Iris pigment epithelial cell (primary cell): Measurements from ENCODE around the gene OVOL3.
A peak's percentile ranks its signal among the peaks of the same experiment; 100 is the strongest.

Experiments used
- DNase-seq: peaks from one replicate; pipeline ENCODE4 v3.0.0-alpha.2; 2011; ENCODE audit warnings: low read depth

The OVOL3 gene

GRCh38 chr19:36100476-36100875, 10.5 kb upstream of the OVOL3 start:
- DNase-seq, result no peak

DNA sequence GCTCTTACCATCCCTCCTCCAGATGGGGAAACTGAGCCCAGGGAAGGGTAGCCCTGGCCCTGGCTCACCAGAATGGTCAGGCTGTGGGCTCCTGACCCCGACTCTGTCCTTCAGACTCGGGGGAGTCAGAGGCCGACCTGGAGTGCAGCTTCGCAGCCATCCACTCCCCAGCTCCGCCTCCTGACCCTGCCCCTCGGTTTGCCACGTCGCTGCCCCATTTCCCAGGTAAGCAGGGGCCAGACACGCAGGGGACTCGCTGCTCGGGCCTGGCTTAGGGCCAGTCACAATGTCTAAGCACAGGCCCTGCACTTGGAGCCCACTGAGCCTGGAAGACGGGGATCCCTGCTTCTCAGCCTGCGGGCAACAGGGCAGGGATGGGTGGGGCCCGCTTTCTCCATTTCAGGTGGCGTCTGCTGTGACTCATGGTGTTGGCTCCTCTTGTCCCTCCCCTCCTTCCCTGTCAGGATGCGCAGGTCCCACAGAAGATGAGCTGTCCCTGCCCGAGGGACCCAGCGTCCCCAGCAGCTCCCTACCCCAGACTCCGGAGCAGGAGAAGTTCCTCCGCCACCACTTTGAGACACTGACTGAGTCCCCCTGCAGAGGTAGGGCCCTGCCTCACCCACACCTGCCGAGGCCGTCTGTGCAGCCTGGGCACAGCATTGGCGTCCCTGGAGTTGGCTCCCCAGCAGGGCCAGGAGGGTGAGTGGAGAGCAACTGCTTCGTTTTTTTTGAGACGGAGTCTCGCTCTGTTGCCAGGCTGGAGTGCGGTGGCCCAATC, 9.2 kb upstream of the OVOL3 start:
- DNase-seq, result no peak

GRCh38 chr19:36103040-36103626, 7.8 kb upstream of the OVOL3 start:
- DNase-seq, result no peak

GRCh38 chr19:36103842-36104552, 6.9 kb upstream of the OVOL3 start:
- no peak for DNase-seq

DNA sequence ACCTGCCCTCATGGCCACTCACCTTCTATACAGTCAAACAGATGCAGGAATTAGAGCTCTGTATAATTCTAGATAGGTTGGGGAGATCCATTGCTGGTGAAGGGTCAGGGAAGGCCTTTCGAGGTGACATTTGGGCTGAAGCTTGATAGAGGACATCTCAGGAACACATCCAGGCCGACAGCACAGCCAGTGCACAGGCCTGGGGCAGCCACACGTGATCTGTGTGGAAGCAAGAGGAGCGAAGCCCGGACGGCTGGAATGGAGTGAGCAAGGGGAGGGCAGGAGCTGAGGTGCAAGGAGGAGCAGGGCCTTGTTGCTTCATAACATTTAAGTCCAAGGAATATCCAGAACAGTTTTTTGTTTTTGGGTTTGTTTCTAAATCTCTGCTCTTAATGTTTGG, 4.5 kb upstream of the OVOL3 start:
- DNase-seq, result no peak

DNA sequence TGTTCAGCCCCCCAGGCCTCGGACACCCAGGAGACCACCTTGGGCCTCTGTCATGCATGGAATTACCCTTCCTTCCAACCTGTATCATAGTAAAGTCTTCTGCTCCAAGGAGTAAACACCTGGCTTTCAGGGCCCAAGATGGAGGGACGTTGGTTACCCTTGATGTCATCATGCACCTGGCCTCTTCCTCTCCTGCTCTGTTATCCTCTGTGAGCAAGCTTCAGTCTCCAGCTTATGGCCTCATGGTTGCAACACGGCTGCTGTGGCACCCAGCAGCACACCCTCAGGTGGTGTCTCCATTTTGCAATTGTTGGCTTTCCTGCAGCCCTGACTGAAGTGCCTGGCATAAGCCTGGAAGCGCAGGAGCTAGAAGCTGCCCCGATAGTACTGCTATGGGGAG, 4.0 kb upstream of the OVOL3 start:
- no peak for DNase-seq

DNA sequence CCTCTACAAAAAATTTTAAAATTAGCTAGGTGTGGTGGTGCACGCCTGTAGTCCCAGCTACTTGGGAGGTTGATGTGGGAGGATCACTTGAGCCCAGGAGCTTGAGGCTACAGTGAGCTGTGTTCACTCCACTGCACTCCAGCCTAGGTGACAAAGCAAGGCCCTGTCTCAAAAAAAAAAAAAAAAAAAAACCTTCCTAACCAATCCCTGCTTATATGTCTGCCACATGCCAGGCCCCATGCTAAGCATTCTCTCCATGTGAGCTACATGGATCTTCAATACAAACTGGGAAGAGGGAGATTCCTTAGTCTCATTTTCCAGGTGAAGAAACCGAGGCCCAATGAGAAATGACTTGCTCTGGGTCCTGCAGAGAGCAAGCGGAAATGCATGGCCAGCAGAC, 2.3 kb upstream of the OVOL3 start:
- DNase-seq, result no peak

DNA sequence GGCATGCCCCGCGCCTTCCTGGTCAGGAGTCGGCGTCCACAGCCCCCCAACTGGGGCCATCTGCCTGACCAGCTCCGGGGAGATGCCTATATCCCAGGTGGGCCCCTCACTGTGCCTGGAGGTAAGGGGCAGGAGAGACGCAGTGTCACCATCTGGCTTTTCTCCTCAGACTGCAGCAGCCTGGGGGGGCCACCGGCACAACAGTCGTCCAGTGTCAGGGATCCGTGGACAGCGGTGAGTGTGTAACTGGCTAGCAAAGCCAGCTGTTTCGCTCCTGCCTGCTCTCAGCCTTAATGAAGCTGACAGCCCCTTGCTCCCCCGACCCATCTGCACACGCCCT, 227 bp downstream of the OVOL3 start:
- DNase-seq, result no peak

GRCh38 chr19:36112678-36113077, 1.7 kb downstream of the OVOL3 start:
- no peak for DNase-seq

GRCh38 chr19:36113425-36113824, 2.5 kb downstream of the OVOL3 start:
- no peak for DNase-seq

DNA sequence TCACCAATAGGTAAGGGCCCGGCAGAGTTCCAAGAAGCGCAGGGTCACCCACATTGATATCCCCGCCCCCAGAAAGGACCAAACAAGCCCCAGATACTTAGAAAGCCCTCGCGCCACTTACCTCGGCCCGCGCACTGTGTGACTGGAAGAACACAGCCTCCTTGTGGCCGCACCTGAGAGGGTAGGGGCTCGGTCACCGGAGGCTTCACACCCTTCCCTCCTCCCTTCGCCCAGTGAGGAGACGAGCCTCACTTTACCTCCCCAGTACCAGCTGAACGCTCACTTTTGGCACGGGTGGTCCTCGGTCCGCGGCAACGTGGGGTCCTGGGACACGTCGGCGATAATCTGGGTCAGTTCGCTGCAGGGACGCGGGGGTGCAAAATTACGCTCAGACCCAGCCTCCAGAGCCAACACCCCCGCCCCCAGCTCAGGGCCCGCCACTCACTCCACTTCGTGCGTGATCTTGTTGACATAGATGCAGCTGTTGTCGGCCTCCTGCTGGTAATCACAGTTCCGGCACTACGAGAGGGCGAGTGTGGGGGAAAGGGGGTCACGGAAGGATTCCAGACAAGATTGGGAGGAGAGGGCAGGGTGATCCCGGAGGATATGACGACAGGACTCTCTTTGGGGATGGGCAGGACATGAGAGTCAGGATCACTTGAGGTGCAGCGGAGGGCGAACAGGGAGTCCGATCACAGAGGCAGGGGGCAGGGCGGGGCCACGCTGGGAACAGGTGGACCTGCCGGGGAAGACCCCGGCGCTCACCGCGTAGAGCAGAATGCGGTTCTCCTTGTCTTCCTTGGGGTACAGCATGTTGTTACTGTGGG, 3.2 kb downstream of the OVOL3 start:
- peak; percentile 28 for DNase-seq

GRCh38 chr19:36114721-36115452, 3.9 kb downstream of the OVOL3 start, which contains the start of gene POLR2I:
Gene POLR2I, minus strand, starts transcription at chr19:36114875. Its CDS starts 19 bp downstream, at chr19:36114856.
- DNase-seq, result peak; percentile 100

DNA sequence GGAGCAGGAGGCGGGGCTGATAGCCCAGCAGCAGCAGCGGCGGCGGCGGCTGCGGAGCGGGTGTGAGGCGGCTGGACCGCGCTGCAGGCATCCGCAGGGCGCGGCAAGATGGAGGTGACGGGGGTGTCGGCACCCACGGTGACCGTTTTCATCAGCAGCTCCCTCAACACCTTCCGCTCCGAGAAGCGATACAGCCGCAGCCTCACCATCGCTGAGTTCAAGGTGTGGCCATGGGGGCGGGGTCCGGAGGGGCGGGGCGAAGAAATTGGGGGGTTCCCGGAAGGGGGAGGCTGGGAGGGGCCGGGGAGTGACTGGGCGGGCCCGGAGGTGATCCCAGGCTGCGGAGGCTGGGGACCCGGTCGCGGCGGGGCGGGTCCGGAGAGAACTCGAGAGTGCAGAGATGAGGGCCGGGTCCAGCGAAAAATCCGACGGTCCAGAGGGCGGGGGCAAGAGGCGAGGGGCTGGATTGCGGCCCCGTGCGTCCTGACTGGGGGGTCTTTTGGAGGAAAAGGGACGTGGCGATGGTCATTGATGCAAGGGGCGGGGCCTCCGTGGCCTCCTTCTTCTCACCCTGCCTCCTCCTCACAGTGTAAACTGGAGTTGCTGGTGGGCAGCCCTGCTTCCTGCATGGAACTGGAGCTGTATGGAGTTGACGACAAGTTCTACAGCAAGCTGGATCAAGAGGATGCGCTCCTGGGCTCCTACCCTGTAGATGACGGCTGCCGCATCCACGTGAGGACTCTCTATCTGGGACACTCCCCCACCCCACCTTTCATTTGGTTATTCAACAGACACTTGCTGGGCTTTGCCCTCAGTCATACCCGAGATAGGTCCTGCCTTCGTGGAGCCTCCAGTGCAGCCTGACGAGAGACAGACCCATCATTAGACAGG, 4.8 kb downstream of the OVOL3 start, which contains the start of gene TBCB:
TSS of gene TBCB (plus strand) at position 16 of the 891 bp plus-strand sequence. CDS start at position 109, 93 bp downstream.
- peak; percentile 38 for DNase-seq

DNA sequence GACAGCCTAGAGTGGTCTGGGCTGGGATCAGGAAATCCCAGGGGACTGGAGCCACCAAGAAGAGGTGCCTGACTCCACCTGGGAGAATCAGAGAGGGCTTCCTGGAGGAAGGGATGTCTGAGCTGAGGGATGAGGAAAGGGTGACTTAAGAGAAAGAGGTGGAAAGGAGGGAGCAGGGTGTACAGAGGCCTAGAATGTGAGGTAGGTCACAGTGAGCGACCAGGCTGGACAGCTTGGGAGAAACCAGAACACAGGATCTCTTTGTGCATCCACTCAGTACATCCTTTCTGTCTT, 5.3 kb downstream of the OVOL3 start:
- DNase-seq, result no peak

DNA sequence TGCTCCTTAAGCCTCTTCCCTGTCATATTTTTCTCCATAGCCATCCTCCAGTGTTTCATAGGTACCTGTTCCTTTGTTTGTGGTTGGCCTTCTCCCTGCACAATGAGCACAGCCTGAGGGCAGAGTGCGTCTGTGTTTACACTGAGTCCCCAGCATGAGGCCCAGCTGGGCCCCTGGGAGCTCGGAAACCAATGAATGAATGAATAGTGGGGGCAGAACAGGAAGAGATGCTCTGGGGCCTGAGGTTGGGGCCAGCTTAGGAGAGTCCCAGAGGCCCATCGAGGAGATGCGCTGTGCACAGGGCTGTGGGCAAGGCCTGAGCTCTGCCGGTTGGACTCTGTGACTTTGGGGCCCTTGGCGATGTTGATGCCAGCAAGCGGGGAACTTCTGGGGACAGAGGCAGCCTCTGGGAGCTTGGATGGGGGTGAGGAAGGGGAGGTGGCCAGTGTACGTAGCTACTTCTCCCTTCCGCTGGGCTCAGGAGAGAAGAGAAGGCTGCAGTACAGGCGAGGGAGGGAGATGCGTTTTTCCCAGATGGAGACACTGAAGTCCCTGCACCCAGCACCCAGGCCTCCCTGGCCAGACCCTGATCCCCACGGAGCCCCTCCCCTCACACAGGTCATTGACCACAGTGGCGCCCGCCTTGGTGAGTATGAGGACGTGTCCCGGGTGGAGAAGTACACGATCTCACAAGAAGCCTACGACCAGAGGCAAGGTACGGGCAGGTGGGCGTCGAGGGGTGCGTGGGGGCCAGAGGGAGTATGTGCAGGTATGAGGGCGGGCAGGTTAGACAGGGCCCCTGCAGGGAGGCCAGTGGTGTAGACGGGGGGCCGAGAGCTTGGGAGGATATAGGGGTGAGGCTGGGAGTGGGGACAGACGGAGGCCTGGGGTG, 9.4 kb downstream of the OVOL3 start:
- DNase-seq, result no peak

DNA sequence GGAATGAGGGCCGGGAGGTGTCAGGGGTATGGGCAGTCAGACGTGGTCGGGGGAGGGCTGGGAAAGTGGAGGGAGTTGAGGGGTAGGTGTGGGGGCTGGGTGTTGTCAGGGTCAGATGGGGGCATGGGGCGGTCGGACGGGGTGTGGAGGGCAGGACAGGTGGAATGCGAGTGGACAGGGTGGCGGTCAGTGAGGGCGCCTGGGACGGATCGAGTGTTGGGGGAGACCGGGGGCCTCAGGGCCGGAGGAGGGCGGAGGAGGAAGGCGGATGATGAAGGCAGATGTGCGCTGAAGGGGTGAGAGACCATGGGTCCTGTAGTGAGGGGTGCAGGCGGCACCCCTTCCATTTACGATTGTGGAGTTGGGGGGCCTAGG, 10.0 kb downstream of the OVOL3 start:
- no peak for DNase-seq

- DNase-seq, result no peak
These were observed 10.7 kb downstream of the OVOL3 start for GRCh38 chr19:36121486-36122124.

GRCh38 chr19:36125557-36125956, 14.6 kb downstream of the OVOL3 start:
- DNase-seq, result no peak

DNA sequence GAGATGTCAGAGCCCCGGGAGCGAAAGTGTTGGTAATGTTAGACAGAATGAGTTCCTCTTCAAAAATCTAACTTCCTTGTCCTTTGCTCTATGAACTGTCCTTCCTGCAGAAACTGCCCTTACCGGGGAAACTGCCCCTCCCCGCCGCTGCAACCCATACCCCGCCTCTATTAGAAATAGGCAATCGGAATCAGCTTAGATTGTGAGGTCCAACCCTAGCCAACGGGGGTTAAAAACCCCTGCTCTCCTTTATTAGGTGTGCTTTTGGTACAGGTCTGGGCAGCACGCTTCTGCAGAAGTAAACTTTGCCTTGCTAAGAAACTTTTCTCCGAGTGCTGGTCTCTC, 17.4 kb downstream of the OVOL3 start:
- DNase-seq, result no peak
